HG03342 (cell line): Measurements from ENCODE around the gene COL7A1.
A peak's percentile ranks its signal among the peaks of the same experiment; 100 is the strongest.

Source experiments
- ATAC-seq: cut with Tn5 transposase; IDR thresholded peaks from one replicate; pipeline ENCODE4 v1.9.1; 2021; ENCODE audit warnings: mild to moderate bottlenecking, moderate library complexity; ENCODE audit not compliant: unreplicated experiment

The COL7A1 gene

DNA sequence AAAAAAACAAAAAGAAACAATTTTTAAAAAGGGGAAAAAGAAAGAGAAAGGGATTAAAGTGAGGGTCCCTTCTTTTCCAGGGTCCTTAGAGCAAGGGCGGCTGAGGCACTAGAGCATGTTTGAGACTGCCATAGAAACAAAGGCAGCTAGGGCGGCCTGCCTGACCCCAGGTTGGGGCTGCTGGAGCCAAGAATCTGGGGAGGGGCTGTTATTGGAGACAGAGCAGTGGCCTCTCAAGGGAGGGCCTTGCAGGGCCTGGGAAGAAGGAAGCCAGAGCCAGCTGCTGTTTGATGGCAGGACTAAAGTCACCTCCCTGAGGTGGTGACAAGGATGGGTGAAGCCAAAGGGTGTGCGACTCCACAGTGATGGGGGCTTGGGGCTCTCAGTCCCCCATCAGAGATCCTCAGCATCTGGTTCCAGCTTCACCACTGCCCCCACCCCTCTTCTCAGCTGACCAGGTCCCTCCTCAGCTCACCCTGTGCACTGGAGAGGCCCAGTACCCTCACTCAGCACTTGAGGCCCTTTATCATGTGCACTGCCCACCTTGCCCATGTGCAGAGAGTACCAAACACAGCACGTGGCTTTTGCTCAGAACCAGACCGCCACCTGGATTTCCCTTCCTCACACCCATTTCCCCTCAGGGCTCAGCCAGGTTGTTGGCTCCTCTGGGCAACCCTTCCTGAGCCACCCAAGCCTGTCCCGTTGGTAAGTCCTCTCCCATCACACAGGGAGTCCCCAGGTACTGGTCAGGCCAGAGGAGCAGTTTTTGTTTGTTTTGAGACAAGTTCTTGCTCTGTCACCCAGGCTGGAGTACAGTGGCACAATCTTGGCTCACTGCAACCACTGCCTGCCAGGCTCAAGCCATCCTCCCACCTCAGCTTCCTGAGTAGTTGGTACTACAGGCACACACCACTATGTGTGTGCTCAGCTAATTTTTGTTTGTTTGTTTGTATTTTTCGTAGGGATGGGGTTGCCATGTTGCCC lies 24.7 kb upstream of the COL7A1 start:
- ATAC-seq: no peak

DNA sequence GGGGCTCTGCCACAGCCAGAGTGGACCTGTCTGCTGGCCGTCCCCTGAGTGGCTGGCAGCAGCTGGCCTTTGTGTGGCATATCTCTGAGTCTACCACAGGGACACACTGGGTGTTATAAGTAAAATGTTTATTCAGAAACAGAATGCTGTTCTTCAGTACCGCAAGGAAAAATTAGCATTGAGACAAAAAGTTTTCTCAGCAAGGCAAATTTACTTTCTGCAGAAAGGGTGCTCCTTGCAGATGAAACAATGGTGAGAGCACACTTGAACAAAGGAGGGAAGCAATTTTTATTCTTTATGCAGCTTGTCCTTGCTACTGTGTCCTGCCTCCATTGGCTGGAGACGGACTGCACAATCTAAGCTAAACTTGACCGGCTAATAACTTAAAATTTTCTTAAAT lies 22.4 kb upstream of the COL7A1 start:
- ATAC-seq: no peak

DNA sequence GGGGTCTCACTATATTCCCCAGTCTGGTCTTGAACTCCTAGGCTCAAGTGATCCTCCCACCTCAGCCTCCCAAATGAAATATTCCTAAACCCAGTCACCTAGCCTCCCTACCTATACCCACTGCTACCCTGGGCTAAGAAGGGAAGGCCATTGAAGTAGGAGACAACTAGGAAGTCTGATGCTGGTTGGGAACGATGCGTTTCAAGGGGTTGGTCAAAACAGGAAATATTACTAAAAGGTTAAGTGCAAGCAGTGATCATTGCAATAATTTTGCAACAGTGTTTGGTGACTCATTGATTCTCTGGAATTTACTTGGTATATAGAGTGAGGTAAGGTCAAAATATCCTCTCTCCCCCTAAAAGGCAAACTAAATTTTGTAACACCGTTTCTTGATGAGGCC lies 18.9 kb upstream of the COL7A1 start:
- no peak for ATAC-seq

DNA sequence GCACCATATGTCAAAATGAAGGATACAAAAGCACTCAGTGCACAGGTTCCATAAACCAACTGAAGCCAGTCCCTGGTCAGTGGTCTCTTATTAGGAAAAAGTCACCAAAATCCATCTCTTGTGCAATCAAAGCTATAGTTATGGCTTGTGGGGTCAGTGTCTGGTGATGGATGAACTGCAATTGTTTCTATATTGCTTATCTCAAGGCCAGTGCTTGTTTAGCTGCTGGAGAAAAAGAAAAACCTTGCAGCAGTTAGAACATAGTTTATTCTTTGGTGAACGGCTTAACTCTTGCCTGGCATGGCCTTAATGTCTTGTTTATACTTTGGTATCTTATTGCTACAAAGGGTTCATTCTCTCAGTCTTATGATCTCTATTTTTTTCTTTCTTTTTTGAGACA lies 17.2 kb upstream of the COL7A1 start:
- ATAC-seq: no peak

DNA sequence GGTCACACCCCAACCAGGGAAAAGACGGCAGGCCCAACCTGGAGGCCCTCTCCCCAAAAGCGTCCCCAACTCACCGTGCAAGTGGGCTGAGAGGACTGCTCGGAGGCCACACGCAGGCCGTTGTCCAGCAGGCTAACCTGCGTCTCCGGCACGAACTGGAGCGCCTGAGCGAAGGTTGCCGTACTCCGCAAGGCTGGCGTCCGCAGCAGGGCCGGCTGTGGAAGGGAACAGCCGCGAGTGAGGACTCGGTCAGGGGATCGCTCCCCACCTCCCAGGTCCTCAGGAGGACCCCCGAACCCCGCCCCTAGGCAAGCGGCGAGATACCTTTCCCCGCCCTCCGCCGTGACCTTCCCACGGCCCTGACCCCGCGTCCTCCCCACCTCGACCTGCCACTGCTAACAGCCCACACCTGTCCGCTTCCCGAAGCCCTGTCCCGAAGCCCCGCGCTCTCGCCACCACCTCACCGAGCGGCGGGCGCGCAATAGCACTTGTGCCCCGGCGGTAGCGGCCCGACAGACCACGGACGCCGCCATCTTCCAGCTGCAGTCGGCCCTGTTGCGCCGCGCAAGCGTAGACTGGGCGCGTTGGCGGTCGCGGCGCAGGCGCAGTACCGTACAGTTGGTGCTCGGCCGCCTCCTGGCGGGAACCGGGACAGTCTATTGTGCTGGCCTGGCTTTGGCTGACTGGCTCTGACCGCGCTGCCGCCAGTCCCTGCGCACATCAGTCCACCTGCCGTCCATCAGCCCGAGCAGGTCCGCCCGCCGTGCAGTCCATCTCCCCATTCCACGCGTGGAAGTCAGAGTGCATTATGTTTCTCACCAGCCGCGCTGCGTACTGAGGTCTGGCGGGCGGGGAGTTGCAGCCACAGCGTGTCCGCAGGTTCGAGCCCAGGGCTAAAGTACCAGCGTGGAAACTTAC lies 14.2 kb upstream of the COL7A1 start, which contains the start of gene UQCRC1:
Gene UQCRC1, minus strand, starts transcription at position 559 of the 918 bp plus-strand sequence. Its CDS starts 26 bp downstream, at position 533.
- peak; percentile 95 for ATAC-seq

DNA sequence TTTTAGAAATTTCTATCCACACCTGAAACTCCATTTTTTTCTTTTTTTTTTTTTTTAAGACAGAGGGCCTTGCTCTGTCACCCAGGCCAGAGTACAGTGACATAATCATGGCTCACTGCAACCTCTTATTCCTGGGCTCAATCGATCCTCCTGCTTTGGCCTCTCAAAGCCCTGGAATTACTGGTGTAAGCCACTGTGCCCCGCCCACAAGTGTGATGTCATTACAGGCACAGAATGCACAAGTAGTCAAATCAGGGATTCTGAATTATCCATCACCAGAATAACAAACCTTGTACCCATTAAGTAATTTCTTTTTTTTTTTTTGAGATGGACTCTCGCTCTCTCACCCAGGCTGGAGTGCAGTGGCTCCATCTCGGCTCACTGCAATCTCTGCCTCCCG lies 12.4 kb upstream of the COL7A1 start:
- no peak for ATAC-seq

DNA sequence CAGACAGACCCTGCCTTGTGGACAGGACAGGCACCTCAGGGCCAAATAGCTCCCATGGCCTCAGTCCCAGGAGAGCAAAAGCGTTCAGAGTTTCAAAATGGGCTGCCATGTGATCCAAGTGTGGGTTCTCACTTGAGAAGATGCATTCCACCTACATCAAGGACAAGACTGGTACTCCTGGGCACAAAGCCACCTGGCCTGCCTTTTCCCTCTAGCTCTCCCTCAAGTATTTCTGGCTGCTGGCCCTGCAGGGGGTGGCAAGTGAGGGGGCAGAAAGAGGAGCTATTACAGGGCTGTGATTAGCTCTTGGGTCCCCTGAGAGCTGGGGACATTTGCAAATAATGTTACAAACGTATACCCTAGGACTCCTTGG lies 6.5 kb upstream of the COL7A1 start:
- ATAC-seq: no peak

DNA sequence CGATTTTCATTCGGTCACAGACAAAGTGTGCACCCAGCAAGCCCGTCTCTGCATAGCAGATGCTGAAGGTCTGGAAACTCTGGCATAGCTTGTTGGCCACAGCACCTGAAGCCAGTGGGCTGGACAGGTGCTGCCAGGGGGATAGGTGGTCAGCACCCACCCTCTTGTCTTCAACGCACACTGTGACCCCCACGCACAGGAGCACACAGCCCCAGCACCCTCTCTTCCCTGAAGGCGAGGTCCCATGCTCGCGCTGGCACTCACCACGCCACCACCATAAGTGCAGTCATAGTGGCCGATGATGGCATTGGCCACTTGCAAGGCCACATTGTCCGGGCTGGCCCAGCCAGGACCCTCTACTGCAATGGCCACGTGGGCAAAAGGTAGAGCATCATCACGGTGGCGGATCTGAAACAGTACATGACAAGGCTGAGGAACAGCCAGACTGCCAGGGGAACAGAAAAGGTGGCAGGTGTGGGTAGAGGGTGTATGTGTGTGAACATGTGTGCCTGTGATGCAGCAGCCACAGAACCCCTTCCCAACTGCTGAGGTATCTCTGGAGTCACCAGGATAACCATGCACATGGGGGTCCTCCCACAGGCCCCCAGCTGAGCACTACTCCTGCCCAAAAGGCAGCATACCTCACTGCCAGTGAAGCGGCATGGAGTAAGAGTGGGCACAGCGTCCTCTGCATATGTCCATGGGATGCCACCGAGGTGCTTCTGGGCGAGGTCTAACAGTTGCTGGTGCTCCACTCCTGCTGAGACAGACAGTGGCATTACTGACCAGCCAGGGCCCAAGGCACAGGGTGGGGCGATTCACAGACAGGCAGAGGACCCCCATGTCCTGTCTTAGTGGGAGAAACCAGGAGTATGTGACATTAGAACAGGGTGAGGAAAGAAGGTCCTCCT lies 5.8 kb upstream of the COL7A1 start:
- no peak for ATAC-seq

DNA sequence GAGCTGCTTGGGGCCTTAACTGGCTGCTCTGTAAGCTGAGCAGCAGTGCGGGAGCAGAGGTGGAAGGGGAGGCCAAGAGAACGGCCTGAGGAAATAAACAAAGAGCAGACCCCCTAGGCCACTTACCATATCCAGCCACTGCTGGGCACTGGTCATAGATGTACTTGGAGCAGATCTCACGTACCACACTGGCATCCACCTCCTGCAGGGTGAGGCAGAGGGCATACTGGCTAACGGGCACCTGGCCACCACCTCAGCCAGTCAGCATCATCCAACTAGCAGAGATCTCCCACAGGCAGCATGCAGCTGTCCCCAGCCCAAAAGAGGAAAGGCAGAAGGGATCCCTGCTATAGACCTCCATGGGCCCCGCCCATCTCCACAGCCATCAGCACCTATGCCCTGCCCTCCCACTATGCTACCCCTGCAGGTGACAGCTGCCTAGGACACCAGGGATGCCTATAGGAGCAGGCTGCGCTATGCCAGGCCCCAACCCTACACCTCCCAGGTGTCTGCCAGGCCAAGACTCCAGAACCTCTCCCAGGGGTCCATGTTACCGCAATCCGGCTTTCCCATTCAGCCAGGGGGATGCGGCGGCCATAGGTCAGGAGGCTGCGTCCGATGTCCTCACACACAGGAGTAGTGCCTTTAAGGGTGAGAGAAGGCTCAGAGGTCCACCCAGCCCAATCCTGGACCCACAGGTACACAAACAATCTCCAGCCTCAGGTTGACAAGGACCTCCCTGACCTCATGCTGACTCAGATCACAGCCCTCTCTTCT lies 4.6 kb upstream of the COL7A1 start:
- no peak for ATAC-seq

DNA sequence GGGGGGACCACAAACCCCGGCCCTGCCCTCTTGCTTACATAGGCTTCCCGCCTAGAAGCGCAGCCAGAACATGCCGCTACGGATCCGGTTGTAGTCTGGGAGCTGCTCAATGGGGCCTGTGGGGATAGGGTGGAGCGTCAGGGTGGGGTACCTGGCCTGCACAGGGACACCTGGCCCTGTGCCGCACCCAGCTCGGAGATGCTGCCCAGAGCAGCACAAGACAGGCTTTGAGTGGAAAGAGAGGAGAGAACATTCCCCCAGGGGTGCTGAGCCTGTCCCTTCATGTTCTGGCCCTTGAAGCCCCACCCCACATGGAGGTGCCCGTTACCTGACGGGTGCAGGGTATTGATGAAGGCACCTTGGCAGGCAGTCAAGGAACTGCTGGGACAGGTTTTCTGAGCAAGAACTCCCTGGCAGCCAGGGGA lies 4.0 kb upstream of the COL7A1 start:
- ATAC-seq: no peak

DNA sequence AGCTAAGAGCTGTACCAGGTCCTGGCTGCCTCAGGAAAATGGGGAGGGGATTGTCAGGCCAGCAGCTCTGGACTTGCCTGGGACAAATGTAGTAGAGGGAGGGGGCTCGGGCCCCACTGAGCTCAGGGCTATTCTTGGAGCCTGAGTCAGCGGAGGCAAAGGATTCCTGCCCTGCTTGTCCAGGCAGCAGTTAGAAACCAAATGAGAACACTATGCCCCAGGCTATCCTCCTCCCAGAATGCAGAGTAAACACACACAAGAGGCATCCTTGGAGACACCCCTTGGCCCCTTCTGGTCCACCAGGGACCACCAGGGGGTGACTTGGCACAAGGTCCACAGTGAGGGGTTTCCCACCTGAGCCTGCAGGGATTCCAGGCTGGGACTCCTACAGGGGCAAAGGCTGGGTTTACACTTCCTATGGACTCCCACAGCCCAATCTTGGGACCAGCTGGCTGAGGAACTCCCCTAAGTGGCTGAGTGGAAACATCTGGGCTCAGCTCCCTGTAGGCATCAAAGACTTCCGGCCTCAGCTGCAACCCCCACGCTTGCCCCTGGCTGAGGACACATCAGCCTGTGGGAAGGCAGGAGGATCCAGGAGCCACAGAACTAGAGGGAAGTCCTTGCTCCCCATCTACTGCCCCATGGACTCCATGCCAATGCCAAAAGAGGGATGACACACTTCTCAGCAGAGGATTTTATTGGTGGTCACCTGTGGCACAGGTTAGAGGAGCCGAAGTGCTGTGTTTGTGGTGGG lies 3.4 kb upstream of the COL7A1 start:
- no peak for ATAC-seq

DNA sequence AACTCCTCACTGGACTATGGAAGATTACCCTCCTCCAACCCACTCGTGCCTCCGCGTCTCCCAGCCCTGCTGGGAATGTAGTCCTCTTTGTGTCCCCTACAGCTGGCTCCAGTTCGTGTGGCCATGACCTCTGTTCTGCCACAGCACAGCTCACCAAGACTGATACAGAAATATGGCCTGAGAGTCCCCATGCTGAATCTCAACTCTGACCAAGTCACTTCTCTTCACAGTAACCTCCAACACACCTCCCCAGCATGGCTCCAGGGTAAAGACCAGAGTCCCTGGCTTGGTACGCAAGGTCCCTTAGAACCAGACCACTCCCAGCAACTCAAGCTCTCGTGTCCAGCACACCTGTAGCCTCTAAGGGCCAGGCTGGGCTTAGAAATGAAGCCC lies 2.3 kb upstream of the COL7A1 start:
- no peak for ATAC-seq

DNA sequence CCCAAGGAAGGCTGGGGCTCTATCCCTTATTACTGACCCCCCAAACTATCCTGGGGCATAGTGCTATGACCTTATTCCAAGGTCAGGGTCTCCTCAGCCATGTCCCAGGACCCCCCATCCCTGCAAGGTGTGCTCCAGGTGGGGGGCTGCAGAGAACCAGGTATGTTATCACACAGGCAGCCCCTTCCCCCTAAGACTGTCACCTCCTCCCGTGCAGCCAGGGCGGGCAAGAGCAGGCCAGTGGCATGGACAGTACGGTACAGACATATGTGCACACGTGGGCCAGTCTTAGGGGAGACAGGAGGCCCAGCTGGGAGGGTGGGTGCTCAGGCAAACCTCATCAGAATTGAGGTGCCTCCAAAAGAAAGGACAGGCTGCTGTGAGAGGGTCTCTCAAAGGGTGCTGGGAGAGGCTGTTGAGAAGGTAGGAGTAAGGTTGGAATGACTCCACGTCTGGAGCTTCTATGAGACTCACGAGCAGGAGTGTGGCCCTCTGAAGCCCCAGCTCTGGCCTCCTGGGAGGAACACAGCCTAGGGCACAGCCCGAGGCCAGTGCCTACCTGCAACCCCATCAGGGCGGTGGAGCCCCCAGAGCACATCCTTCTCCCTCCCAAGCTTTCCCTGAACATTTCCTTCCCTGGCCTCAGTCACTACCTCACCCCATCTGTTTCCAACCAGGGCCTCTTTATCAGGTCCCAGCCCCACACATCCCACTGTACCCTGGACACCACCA lies 1.7 kb upstream of the COL7A1 start:
- ATAC-seq: no peak

DNA sequence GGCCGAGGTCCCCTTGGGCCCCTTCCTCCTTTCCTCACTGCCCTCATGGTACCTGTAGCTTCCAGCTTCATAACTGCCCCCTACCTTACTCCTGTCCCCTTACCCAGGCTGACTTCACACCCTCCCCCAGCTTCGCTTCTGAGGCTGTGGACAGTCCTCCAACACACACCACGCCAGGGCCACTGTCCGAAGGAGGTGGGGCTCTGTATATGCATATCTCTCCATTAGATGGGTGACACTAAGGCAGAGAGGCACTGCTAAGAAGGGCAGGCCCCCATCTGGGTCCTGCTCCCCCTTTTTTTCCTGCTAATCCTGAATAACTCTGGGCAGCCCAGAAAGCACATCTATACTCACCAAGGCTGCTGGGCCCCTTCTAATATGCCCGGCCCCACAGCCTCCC lies 1.0 kb upstream of the COL7A1 start:
- ATAC-seq: no peak

DNA sequence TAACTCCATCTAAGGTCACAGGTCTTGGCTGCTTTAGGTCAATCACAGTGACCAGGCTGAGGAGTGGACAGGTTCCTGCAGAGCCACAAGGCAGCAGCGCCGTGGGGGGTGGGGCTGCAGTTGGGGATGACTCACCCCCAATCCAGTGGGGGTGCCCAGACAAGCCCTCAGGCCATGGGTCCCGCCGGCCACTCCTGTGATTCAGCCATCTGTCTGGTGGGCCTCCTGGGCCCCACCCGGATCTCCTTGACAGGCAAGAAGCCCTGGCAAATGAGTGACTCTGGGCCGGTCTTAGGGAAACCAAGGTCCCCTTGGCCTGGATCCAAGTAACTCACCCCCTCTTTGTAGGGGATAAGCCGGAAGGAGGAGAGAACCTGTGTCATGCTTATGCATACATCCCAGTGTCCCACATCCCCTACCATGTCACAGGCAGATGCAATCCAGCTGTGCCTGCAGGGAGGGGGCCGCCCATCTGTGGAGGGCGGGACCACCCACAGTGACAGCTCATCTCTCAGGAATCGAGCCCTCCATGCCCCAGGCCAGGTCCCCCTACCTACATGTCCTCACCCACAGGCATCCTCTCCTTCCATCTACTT lies 495 bp upstream of the COL7A1 start:
- no peak for ATAC-seq

DNA sequence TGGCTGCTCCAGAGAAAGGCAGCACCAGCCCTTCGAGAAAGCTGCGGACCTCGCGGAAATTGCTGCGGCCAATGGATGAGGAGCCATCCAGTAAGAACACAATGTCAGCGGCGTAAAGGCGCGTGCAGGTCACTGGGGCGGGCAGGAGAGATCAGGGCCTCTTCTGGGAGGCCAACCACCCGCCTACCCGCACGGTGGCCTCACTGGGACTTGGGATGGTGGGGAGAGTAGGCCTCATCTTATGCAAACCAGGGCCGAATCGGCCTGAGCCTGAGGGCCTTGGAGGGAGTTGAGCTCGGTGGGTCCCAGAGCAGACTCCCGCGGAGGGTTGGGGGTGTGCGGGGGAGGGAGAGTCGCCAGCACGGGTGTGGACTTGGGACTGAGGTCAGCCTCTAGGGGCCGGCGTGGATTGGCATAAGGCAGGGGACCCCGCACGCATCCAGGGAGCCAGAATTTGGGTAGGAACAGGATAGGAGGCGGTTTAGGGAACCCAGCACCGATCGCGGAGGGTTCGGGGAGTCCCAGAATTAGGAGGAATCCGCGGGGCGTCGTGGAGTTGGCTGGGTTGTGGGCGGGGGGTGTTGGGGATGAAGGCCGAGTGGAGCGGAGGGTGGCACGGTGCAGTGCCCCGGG lies 596 bp downstream of the COL7A1 start:
- no peak for ATAC-seq

DNA sequence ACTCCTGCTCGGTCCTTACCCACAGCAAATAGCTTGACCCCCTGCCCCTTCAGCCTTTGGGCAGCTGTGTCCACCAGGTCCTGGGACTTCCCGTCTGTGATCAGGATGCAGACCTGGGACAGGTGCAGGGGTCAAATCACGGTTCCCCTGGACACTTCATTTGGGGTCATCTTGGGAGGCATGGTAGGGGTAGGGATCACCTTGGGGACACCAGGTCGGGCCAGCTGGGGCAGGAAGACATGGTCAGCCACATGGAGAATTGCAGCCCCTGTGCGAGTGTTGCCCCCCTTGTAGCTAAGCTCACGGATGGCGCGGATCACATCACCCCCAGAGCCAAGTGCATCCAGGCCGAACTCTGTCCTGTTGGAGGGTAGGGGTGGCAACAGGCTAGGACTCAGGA lies 1.8 kb downstream of the COL7A1 start:
- no peak for ATAC-seq
